PC-3 (cell line): ENCODE results near the gene PCDH9.

ENCODE experiments used
- EZH2 ChIP-seq: fragments of 300-600 bp; sonication (generic); IDR thresholded peaks from one replicate; pipeline ENCODE4 v1.6.1; 2017; ENCODE audit warnings: antibody characterized with exemption, mild to moderate bottlenecking, low read length; ENCODE audit not compliant: unreplicated experiment
- EZH2phosphoT487 ChIP-seq: fragments of 300-600 bp; sonication (generic); IDR thresholded peaks from 2 replicates; pipeline ENCODE4 v1.6.1; 2018; ENCODE audit warnings: mild to moderate bottlenecking, antibody characterized with exemption, low read length, borderline replicate concordance
- TF ChIP-seq, protein P1 (sequence below): fragments of 300-600 bp; sonication (generic); conservative IDR thresholded peaks from 2 replicates; pipeline ENCODE4 v1.5.1; 2017; ENCODE audit warnings: antibody characterized with exemption, low read depth, mild to moderate bottlenecking, low read length

DNA sequence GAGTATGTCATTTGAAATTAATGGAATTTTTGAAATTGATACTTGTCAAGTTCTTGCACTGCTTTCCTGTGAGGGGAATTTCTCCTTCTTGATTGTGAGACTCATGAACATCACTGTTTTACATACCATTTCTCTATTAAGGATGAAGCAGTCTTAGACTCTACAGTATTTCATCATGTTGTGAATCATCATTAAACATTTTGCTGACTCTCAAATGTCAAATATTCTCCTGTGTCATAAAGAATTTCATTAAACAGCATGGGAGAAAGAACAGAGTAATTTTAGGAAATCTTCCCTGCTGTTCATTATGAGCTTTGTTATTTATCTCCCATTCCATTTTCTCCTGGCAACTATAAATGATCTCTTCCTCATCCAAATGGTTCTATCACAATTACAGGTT, 729.0 kb downstream of the PCDH9 start:
- TF ChIP-seq, protein P1, sequence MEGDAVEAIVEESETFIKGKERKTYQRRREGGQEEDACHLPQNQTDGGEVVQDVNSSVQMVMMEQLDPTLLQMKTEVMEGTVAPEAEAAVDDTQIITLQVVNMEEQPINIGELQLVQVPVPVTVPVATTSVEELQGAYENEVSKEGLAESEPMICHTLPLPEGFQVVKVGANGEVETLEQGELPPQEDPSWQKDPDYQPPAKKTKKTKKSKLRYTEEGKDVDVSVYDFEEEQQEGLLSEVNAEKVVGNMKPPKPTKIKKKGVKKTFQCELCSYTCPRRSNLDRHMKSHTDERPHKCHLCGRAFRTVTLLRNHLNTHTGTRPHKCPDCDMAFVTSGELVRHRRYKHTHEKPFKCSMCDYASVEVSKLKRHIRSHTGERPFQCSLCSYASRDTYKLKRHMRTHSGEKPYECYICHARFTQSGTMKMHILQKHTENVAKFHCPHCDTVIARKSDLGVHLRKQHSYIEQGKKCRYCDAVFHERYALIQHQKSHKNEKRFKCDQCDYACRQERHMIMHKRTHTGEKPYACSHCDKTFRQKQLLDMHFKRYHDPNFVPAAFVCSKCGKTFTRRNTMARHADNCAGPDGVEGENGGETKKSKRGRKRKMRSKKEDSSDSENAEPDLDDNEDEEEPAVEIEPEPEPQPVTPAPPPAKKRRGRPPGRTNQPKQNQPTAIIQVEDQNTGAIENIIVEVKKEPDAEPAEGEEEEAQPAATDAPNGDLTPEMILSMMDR, result no peak
- TF ChIP-seq EZH2phosphoT487, result no peak
- TF ChIP-seq EZH2, result no peak
